ENCODE data around the gene RIT1. TPM values are rescaled to one million over a fixed set of nuclear protein-coding genes. Genes with fewer than 3 reads are reported as not detected.
A peak's percentile ranks its signal among the peaks of the same experiment; 100 is the strongest.

RIT1 gene
- total RNA-seq, 2 experiments from 2014 or later, result 26.0 to 26.4 TPM

DNA sequence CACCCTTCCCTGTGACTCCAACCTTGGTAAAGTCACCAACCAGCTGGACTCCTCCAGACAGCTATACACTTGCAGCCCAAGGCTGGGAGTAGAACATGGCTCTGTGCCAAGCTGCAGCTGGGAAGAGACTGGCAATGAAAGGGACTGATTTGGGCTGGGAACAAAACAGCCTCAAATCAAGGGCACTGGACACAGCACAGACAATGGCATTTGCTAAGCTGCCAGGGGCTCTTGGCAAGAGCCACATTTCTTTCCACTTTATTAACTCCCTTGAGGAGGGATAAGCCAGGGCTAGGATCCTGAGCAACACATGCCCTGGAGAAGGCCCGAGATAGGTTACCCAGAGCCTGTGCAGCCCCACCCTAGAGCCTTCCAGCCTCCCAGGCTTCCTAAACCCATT is 39.8 kb downstream of the RIT1 start:
- POLR2A ChIA-PET, result interaction anchor here (2.7 kb wide), 1 partner anchor 12 kb away, joined by 8 read pairs; the partner anchor contains the start of gene SYT11
- ATAC-seq (no peak), DNase-seq (no peak)
- Mint-ChIP-seq H3K27ac (peak overlapping the region; percentile 18), H3K27me3 (ENCODE audit: low read depth) (no peaks in the 10 kb centered on the region), H3K9me3 (ENCODE audit: insufficient read depth) (no peaks in the 10 kb centered on the region), H3K36me3 (ENCODE audit: low read depth) (no peaks in the 10 kb centered on the region), H3K4me3 (no peak overlapping the region), H3K4me1 (ENCODE audit: low read depth) (no peaks in the 10 kb centered on the region)
- CTCF ChIA-PET, result no interaction called here

DNA sequence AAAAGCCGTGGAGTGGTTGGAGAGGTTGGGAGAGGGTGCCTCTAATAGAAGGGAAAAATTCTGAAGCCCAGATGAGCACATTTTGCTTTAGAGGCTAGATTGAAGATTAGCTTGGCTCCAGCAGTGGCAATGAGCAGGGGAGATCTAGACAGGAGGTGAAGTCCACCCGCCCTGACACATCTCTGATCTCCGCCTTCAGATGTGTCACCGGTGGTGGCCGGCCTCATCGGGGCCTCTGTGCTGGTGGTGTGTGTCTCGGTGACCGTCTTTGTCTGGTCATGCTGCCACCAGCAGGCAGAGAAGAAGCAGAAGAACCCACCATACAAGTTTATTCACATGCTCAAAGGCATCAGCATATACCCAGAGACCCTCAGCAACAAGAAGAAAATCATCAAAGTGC is 43.4 kb downstream of the RIT1 start:
- ATAC-seq, result no peak
- no peak overlapping the region for H3K27ac Mint-ChIP-seq
- DNase-seq, result no peak
- CTCF ChIA-PET, result no interaction called here
- H3K9me3 Mint-ChIP-seq (ENCODE audit: insufficient read depth), result no peaks in the 10 kb centered on the region
- H3K4me3 Mint-ChIP-seq, result no peak overlapping the region
- POLR2A ChIA-PET, result no interaction called here
- H3K27me3 Mint-ChIP-seq (ENCODE audit: low read depth), result no peaks in the 10 kb centered on the region
- no peaks in the 10 kb centered on the region for H3K36me3 Mint-ChIP-seq (ENCODE audit: low read depth)
- no peaks in the 10 kb centered on the region for H3K4me1 Mint-ChIP-seq (ENCODE audit: low read depth)

DNA sequence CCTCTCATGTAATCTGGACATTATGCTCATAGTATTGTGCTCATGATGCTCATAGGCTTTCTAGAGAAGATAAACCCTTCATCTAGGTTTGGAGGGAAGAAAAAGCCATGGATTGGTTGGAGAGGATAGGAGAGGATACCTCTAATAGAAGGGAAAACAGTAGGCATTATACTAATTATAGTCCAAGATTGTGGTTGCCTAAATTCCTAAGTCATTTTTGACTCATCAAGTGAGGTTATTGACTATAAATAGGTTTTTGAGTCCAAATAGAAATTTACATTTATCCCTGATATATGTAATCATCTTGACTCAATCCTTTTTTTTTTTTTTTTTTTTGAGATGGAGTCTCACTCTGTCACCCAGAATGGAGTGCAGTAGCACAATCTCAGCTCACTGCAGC is 46.8 kb downstream of the RIT1 start:
- ATAC-seq, result no peak
- Mint-ChIP-seq H3K27me3 (ENCODE audit: low read depth) (no peaks in the 10 kb centered on the region), H3K4me1 (ENCODE audit: low read depth) (peaks cover 18% of the 10 kb centered on the region), H3K36me3 (ENCODE audit: low read depth) (peaks cover 2% of the 10 kb centered on the region), H3K9me3 (ENCODE audit: insufficient read depth) (no peaks in the 10 kb centered on the region), H3K27ac (no peak overlapping the region), H3K4me3 (no peak overlapping the region)
- ChIA-PET POLR2A (no interaction called here), CTCF (no interaction called here)
- DNase-seq, result no peak

DNA sequence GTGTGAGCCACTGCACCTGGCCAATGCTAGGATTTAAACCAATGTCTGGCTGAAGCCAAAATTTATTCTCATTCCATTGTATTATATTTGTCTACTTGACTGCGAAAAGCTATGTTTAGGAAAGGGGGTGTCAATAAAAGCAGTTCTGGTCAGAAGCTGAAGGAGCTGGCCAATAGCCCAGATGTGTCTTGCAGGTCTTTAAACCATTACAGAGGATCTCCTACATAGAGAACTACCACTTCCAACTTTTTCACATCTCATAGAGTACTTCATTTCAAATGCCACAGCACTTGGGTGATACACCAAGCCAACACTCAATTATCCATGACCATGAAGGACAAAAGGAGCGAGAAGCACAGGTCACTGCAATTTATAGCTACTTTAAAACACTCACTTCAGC is 49.3 kb downstream of the RIT1 start:
- DNase-seq, result no peak
- ATAC-seq, result no peak
- H3K36me3 Mint-ChIP-seq (ENCODE audit: low read depth), result peaks cover 3% of the 10 kb centered on the region
- H3K27ac Mint-ChIP-seq, result no peak overlapping the region
- no peaks in the 10 kb centered on the region for H3K9me3 Mint-ChIP-seq (ENCODE audit: insufficient read depth)
- no peak overlapping the region for H3K4me3 Mint-ChIP-seq
- CTCF ChIA-PET, result interaction anchor here (1.6 to 1.7 kb wide), 3 partner anchors 33 to 128 kb away, joined by 3 to 5 read pairs (median 4); no protein-coding TSS in a partner anchor
- H3K4me1 Mint-ChIP-seq (ENCODE audit: low read depth), result peaks cover 41% of the 10 kb centered on the region
- POLR2A ChIA-PET, result interaction anchor here (1.4 kb wide), 1 partner anchor 72 kb away, joined by 3 read pairs; no protein-coding TSS in a partner anchor
- H3K27me3 Mint-ChIP-seq (ENCODE audit: low read depth), result no peaks in the 10 kb centered on the region

DNA sequence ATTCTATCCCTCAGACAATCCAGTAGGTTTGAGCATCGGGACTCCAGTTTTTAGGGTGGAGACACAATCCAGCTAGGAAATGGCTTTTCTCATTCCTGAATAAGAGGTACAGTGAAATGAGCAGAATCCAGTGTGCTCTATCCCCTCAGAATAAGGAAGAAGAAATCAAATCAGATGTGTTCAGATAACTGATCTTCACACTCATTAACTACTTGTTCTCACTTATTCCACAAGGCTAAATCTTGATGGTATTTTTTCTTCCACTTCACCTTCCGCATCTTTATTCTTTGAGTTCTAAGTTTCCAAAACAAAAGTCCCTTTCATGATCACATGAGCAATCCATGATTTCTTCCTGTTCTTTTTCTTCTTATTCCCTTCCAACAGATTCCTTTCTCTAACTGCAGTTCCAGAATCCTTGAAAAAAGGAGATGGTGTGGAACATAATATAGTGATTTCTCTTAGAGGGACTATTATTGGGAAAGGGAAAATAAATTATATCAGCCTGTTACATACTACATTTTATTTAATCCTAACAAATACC is 50.1 kb downstream of the RIT1 start:
- DNase-seq (no peak), ATAC-seq (no peak)
- H3K27ac Mint-ChIP-seq, result peak overlapping the region; percentile 87
- CTCF ChIA-PET, result interaction anchor here (1.6 to 2.0 kb wide), 3 partner anchors 32 to 129 kb away, joined by 3 to 7 read pairs (median 4); no protein-coding TSS in a partner anchor
- H3K36me3 Mint-ChIP-seq (ENCODE audit: low read depth), result peaks cover 5% of the 10 kb centered on the region
- H3K27me3 Mint-ChIP-seq (ENCODE audit: low read depth), result no peaks in the 10 kb centered on the region
- no peaks in the 10 kb centered on the region for H3K9me3 Mint-ChIP-seq (ENCODE audit: insufficient read depth)
- H3K4me1 Mint-ChIP-seq (ENCODE audit: low read depth), result peaks cover 46% of the 10 kb centered on the region
- H3K4me3 Mint-ChIP-seq, result peak overlapping the region; percentile 96
- POLR2A ChIA-PET, result interaction anchor here (1.4 to 1.7 kb wide), 3 partner anchors 8 to 118 kb away, joined by 3 to 6 read pairs (median 5); partner anchors contain the start of gene ARHGEF2

DNA sequence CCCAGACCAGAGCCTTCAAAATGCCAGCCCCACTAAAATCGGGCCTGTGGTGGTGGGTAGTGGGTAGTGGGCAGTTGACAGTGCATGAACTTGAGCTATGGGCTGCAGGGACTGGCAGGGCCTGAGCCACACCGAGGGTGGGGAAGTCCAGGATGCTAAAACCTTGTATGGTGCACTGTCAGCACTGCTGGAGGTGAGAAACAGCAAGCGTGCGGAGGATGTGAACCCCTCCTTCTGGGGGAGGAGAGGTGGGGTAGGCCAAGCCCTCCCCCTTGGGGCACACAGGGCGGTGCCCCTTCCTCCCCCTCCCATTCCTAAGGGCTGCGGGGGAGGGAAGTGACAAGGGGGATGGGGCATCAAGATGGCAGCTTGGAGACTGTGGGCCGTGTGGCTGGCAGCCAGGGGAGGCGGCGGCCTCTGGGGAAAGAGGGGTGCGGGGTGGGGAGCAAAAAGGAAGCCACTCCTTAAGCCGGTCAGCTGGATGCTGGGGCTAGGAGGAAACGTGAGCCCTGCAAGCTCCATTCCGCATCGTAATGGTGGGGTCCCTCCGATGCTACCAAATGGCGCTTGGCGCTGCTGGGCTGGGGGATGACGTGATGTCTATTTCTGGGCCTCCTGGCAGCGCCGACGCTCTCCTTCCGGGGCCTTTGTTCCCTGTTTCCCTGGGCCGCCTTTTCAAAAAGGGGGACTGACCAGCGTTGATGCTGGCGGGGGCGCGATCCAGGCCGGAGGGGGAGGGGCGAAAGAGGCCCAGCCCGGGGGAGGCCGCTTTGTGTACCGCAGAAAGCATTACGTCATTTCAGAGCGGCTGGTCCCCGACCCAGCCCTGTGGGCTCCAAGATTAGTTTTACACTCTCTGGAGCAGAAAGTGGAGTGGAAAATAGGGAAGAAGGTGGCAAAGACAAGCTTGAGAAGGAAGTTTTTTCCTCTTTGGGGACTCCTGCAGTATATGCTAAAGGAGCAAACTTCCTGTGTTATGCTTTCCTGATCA is 51.0 kb downstream of the RIT1 start:
- no peaks in the 10 kb centered on the region for H3K9me3 Mint-ChIP-seq (ENCODE audit: insufficient read depth)
- peaks cover 9% of the 10 kb centered on the region for H3K36me3 Mint-ChIP-seq (ENCODE audit: low read depth)
- ATAC-seq (peak; percentile 29), DNase-seq (peak; percentile 71)
- peak overlapping the region; percentile 96 for H3K4me3 Mint-ChIP-seq
- H3K27ac Mint-ChIP-seq, result peak overlapping the region; percentile 87
- ChIA-PET CTCF (interaction anchor here (0.8 to 2.2 kb wide), 10 partner anchors 9 to 206 kb away, joined by 3 to 7 read pairs (median 3); partner anchors contain the start of gene UBQLN4), POLR2A (interaction anchor here (0.6 to 1.7 kb wide), 12 partner anchors 8 to 483 kb away, joined by 3 to 8 read pairs (median 3); partner anchors contain the start of gene ARHGEF2)
- no peaks in the 10 kb centered on the region for H3K27me3 Mint-ChIP-seq (ENCODE audit: low read depth)
- peaks cover 53% of the 10 kb centered on the region for H3K4me1 Mint-ChIP-seq (ENCODE audit: low read depth)

DNA sequence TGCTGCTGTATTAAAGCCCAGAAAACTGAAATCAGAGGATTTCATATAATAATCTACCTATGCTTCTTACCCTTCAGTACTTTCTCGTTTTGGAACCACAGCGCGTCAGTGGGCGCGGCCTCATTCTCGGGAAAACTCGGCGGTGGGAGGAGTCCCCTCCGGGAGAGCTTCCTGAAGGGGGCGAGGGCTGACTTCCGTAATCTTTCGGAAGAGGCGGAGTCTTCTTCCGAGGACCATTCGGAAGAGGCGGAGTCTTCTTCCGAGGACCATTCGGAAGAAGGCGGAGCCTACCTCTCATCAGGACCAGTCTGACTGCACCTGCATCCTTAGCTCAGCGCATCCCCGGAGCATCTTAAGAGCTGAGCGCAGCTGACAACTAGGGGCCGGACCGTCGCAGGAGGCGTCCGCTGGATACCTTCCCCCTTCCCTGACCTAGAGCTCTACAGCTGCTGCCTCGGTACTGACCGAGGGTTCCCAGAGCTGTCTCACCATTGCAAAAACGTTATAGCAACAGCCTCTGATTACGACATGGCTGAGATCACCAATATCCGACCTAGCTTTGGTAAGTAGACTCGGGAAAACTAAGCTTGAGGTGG is 51.8 kb downstream of the RIT1 start, which contains the start of gene SYT11:
Gene SYT11, plus strand, starts transcription at position 334 of the 596 bp plus-strand sequence. Its CDS starts 195 bp downstream, at position 529.
- peaks cover 56% of the 10 kb centered on the region for H3K4me1 Mint-ChIP-seq (ENCODE audit: low read depth)
- CTCF ChIA-PET, result interaction anchor here (0.8 to 2.2 kb wide), 8 partner anchors 10 to 207 kb away, joined by 3 to 7 read pairs (median 3); partner anchors contain the start of gene UBQLN4
- peaks cover 15% of the 10 kb centered on the region for H3K36me3 Mint-ChIP-seq (ENCODE audit: low read depth)
- POLR2A ChIA-PET, result interaction anchor here (0.7 to 1.7 kb wide), 10 partner anchors 8 to 484 kb away, joined by 3 to 8 read pairs (median 3); partner anchors contain the start of genes ARHGEF2 and PMF1
- H3K9me3 Mint-ChIP-seq (ENCODE audit: insufficient read depth), result no peaks in the 10 kb centered on the region
- no peaks in the 10 kb centered on the region for H3K27me3 Mint-ChIP-seq (ENCODE audit: low read depth)
- H3K27ac Mint-ChIP-seq, result peak within 1 kb of the TSS; percentile 87
- H3K4me3 Mint-ChIP-seq, result peak within 1 kb of the TSS; percentile 96
- ATAC-seq (peak; percentile 79), DNase-seq (peak; percentile 95)

DNA sequence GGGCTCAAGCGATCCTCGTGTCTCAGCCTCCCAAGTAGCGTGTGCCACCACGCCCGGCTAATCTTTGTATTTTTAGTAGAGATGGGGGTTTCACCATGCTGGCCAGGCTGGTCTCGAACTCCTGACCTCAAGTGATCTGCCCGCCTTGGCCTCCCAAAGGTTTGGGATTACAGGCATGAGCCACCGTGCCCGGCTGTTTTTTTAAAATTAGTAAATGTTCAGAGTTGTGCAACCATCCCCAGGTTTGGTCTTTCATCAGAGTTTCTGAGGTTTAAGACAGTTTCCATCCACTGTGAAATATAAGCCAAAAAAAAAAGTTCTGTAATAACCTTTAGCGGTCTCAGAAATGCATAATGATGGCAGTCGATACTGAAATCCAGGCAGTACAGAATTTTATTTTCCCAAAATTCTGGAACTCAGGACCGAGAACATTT is 52.3 kb downstream of the RIT1 start:
- ChIA-PET POLR2A (interaction anchor here (0.7 to 1.4 kb wide), 5 partner anchors 35 to 666 kb away, joined by 3 read pairs; partner anchors contain the start of gene PMF1), CTCF (interaction anchor here (0.8 to 2.2 kb wide), 7 partner anchors 11 to 208 kb away, joined by 3 to 7 read pairs (median 3); partner anchors contain the start of gene UBQLN4)
- DNase-seq, result peak; percentile 26
- ATAC-seq, result peak; percentile 1
- no peaks in the 10 kb centered on the region for H3K27me3 Mint-ChIP-seq (ENCODE audit: low read depth)
- no peaks in the 10 kb centered on the region for H3K9me3 Mint-ChIP-seq (ENCODE audit: insufficient read depth)
- peaks cover 56% of the 10 kb centered on the region for H3K4me1 Mint-ChIP-seq (ENCODE audit: low read depth)
- peak overlapping the region; percentile 87 for H3K27ac Mint-ChIP-seq
- peaks cover 16% of the 10 kb centered on the region for H3K36me3 Mint-ChIP-seq (ENCODE audit: low read depth)
- H3K4me3 Mint-ChIP-seq, result peak overlapping the region; percentile 96

DNA sequence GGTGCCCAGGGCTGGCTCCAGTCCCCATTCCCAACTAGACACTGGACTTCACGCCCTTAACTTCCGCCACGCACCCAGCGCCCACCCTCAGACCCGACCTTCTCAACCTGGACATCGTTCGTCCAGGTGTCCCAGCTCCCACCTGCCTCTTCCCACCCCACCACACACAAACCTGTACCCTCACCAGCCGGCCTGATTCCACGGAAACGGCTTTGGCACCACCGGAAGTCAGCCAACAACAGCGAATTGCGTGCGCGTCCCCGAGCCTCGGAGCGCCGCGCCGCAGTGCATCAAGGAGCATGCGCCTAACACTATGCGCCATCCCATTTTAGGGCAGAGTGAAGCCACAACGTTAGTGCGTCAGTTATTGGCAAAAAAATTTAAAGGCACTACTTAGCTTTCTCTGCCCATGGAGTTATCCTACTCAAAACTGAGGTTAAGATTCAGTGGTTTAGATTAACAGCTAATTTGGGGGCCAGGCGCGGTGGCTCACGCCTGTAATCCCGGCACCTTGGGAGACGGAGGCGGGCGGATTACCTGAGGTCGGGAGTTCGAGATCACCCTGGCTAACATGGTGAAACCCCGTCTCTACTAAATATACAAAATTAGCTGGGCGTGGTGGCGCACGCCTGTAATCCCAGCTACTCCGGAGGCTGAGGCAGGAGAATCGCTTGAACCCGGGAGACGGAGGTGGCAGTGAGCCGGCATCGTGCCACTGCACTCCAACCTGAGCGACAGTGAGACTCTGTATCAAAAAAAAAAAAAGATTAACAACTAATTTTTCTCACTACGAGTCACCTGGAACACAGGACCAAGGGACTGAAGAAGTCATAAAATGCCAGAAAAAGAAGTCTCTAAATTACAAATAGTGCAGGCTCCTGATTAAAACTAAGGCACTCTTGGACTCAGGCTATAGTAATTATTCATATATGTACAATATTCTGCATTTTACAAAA is 53.9 kb downstream of the RIT1 start, which contains the start of gene GON4L:
Gene GON4L, minus strand, starts transcription at position 240 of the 956 bp plus-strand sequence. CDS start 3,434 bp downstream, outside the sequence.
- Mint-ChIP-seq H3K4me3 (peak within 1 kb of the TSS; percentile 96), H3K36me3 (ENCODE audit: low read depth) (peaks cover 27% of the 10 kb centered on the region), H3K27me3 (ENCODE audit: low read depth) (no peaks in the 10 kb centered on the region), H3K4me1 (ENCODE audit: low read depth) (peaks cover 63% of the 10 kb centered on the region), H3K9me3 (ENCODE audit: insufficient read depth) (no peaks in the 10 kb centered on the region), H3K27ac (peak within 1 kb of the TSS; percentile 96)
- ChIA-PET CTCF (interaction anchor here (0.6 to 1.5 kb wide), 3 partner anchors 121 to 258 kb away, joined by 3 to 6 read pairs (median 4); partner anchors contain the start of gene ARHGEF2), POLR2A (interaction anchor here (1.3 kb wide), 2 partner anchors 23 to 210 kb away, joined by 3 read pairs; no protein-coding TSS in a partner anchor)
- ATAC-seq (peak; percentile 76), DNase-seq (peak; percentile 93)
